SK-N-MC (cell line): ENCODE results near the gene S100PBP.

Experiments
- EZH2 ChIP-seq: fragments of 200-600 bp; sonication (generic); IDR thresholded peaks from one replicate; pipeline ENCODE4 v1.6.1; 2017; ENCODE audit warnings: antibody characterized with exemption
- POLR2AphosphoS5 ChIP-seq: IDR thresholded peaks from 2 replicates; pipeline ENCODE4 v1.6.1; 2012; ENCODE audit warnings: mild to moderate bottlenecking, low read depth, low read length, borderline replicate concordance

- TF ChIP-seq EZH2 (no peak), POLR2AphosphoS5 (no peak)
These were observed 42.5 kb downstream of the S100PBP start for GRCh38 chr1:32859915-32860314.
